Measurements from ENCODE around the gene UBAP2L.

DNA sequence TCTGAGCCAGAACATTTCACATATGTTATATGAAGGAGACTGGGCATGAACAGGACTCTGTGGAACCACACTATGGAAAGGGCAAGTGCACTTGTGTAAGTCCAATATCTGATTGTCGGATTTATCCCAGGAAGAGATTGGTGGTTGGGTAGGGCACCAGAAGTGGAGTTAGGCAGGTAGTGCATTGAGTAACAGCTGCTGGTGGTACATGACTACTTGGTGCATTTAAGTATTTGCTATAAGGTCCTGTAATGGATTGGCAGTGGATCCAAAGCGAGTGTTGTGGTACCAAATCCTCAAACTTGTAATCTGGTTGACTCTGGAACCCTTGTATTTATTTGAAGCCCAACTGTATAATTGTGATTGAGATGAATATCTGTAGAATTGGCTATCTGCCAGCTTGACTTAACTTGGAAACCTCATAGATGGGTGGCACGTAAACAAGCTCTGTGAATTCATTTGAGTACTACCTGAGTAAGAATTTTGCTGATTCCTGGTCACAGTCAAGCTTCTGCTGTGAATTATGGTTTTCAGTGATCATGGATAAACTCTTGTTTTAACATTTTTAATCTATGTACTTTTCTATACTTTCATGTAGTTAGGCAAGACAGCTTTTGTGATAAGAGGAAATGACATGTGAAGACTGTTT is 21.1 kb downstream of the UBAP2L start:
- TF ChIP-seq, protein P1, sequence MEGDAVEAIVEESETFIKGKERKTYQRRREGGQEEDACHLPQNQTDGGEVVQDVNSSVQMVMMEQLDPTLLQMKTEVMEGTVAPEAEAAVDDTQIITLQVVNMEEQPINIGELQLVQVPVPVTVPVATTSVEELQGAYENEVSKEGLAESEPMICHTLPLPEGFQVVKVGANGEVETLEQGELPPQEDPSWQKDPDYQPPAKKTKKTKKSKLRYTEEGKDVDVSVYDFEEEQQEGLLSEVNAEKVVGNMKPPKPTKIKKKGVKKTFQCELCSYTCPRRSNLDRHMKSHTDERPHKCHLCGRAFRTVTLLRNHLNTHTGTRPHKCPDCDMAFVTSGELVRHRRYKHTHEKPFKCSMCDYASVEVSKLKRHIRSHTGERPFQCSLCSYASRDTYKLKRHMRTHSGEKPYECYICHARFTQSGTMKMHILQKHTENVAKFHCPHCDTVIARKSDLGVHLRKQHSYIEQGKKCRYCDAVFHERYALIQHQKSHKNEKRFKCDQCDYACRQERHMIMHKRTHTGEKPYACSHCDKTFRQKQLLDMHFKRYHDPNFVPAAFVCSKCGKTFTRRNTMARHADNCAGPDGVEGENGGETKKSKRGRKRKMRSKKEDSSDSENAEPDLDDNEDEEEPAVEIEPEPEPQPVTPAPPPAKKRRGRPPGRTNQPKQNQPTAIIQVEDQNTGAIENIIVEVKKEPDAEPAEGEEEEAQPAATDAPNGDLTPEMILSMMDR (IDR thresholded peaks at IDR 0.05) = no peak
- no peak for TF ChIP-seq POLR2A (IDR thresholded peaks at IDR 0.05)

Data from breast epithelium (tissue), 3 donors.